H9 (cell line): ENCODE measurements around the gene SPECC1L. TPM values are rescaled to one million over a fixed set of nuclear protein-coding genes. Genes with fewer than 3 reads are reported as not detected.
A peak's percentile ranks its signal among the peaks of the same experiment; 100 is the strongest.

ENCODE experiments used
- DNase-seq: peaks from one replicate; pipeline ENCODE4 v3.0.0-alpha.2; 2017
- H2AFZ ChIP-seq: one replicate; pipeline ENCODE4 v1.6.1; 2013; ENCODE audit warnings: mild to moderate bottlenecking, low read length, control low read depth, moderate library complexity
- H2AK5ac ChIP-seq: 2 replicates; pipeline ENCODE4 v1.6.1; 2013; ENCODE audit warnings: low read length, control low read depth, mixed read lengths; ENCODE audit not compliant: insufficient read length
- H2BK120ac ChIP-seq: one replicate; pipeline ENCODE4 v1.6.1; 2013; ENCODE audit warnings: low read depth, mild to moderate bottlenecking, low read length, control low read depth, inconsistent platforms; ENCODE audit not compliant: poor library complexity, severe bottlenecking
- H2BK12ac ChIP-seq: 2 replicates; pipeline ENCODE4 v1.6.1; 2013; ENCODE audit warnings: low read length, control low read depth, mixed read lengths, low read depth; ENCODE audit not compliant: insufficient read length
- H2BK15ac ChIP-seq: 2 replicates; pipeline ENCODE4 v1.6.1; 2013; ENCODE audit warnings: low read depth, low read length, control low read depth
- H2BK20ac ChIP-seq: one replicate; pipeline ENCODE4 v1.6.1; 2013; ENCODE audit warnings: low read depth, mild to moderate bottlenecking, low read length, control low read depth, inconsistent platforms; ENCODE audit not compliant: poor library complexity, severe bottlenecking
- H2BK5ac ChIP-seq: 2 replicates; pipeline ENCODE4 v1.6.1; 2013; ENCODE audit warnings: low read length, control low read depth, mixed read lengths; ENCODE audit not compliant: insufficient read length
- H3K14ac ChIP-seq: 2 replicates; pipeline ENCODE4 v1.6.1; 2013; ENCODE audit warnings: low read length, control low read depth; ENCODE audit not compliant: insufficient read depth
- H3K18ac ChIP-seq: 2 replicates; pipeline ENCODE4 v1.6.1; 2013; ENCODE audit warnings: low read depth, mild to moderate bottlenecking, mixed read lengths, low read length, control low read depth; ENCODE audit not compliant: insufficient read length
- H3K23ac ChIP-seq: 2 replicates; pipeline ENCODE4 v1.6.1; 2013; ENCODE audit warnings: low read length, control low read depth, mixed read lengths, low read depth; ENCODE audit not compliant: insufficient read length
- H3K23me2 ChIP-seq: 2 replicates; pipeline ENCODE4 v1.6.1; 2013; ENCODE audit warnings: low read depth, mild to moderate bottlenecking, mixed read lengths, low read length, control low read depth; ENCODE audit not compliant: insufficient read length, poor library complexity, severe bottlenecking
- H3K27ac ChIP-seq: 2 replicates; pipeline ENCODE4 v1.5.1; 2013; ENCODE audit warnings: low read length, control low read depth, mixed read lengths, low read depth; ENCODE audit not compliant: insufficient read length
- H3K27me3 ChIP-seq: 2 replicates; pipeline ENCODE4 v1.6.1; 2013; ENCODE audit warnings: low read length, control low read depth, inconsistent platforms; ENCODE audit not compliant: insufficient read depth
- H3K4ac ChIP-seq: 2 replicates; pipeline ENCODE4 v1.6.1; 2013; ENCODE audit warnings: low read depth, mild to moderate bottlenecking, control low read depth, inconsistent platforms, low read length, moderate library complexity
- H3K4me1 ChIP-seq: 2 replicates; pipeline ENCODE4 v1.6.1; 2013; ENCODE audit warnings: low read length, control low read depth, inconsistent platforms; ENCODE audit not compliant: insufficient read depth
- H3K4me2 ChIP-seq: 2 replicates; pipeline ENCODE4 v1.6.1; 2013; ENCODE audit warnings: low read length, control low read depth, mixed read lengths; ENCODE audit not compliant: insufficient read length, insufficient read depth
- H3K56ac ChIP-seq: 2 replicates; pipeline ENCODE4 v1.6.1; 2013; ENCODE audit warnings: low read depth, mild to moderate bottlenecking, mixed read lengths, low read length, control low read depth; ENCODE audit not compliant: insufficient read length
- H3K79me1 ChIP-seq: 2 replicates; pipeline ENCODE4 v1.6.1; 2013; ENCODE audit warnings: low read depth, mild to moderate bottlenecking, moderate library complexity, low read length, control low read depth, inconsistent platforms; ENCODE audit not compliant: insufficient read depth, poor library complexity, severe bottlenecking
- H3K79me2 ChIP-seq: 2 replicates; pipeline ENCODE4 v1.6.1; 2013; ENCODE audit warnings: low read length, control low read depth, inconsistent platforms; ENCODE audit not compliant: insufficient read depth
- H3K9ac ChIP-seq: 2 replicates; pipeline ENCODE4 v1.6.1; 2013; ENCODE audit warnings: low read length, control low read depth, mixed read lengths; ENCODE audit not compliant: insufficient read length; ENCODE audit errors: extremely low read depth
- H3K9me3 ChIP-seq: one replicate; pipeline ENCODE4 v1.6.1; 2013; ENCODE audit warnings: low read depth, low read length, inconsistent platforms; ENCODE audit not compliant: control insufficient read depth
- H3T11ph ChIP-seq: one replicate; pipeline ENCODE4 v1.6.1; 2013; ENCODE audit warnings: mild to moderate bottlenecking, low read length, control low read depth, inconsistent platforms
- H4K20me1 ChIP-seq: one replicate; pipeline ENCODE4 v1.6.1; 2013; ENCODE audit not compliant: control insufficient read depth, insufficient read length, insufficient read depth
- H4K5ac ChIP-seq: 2 replicates; pipeline ENCODE4 v1.6.1; 2013; ENCODE audit warnings: low read depth, mild to moderate bottlenecking, mixed read lengths, low read length, control low read depth; ENCODE audit not compliant: insufficient read length
- H4K8ac ChIP-seq: replicated peaks from 2 replicates; pipeline ENCODE4 v1.6.1; 2013; ENCODE audit warnings: low read length, control low read depth, mixed read lengths, low read depth; ENCODE audit not compliant: insufficient read length
- H4K91ac ChIP-seq: 2 replicates; pipeline ENCODE4 v1.6.1; 2013; ENCODE audit warnings: low read depth, mild to moderate bottlenecking, moderate library complexity, mixed read lengths, low read length, control low read depth; ENCODE audit not compliant: insufficient read length
- H3K27ac Mint-ChIP-seq, 3 experiments: 2 replicates in 2 of 3; 3 replicates in 1 of 3; pipeline ENCODE4 v1.8.0; 2020 to 2021; ENCODE audit warnings: mixed read lengths in 3 of 3, mild to moderate bottlenecking in 1 of 3, moderate library complexity in 1 of 3
- H3K27me3 Mint-ChIP-seq: 2 replicates; pipeline ENCODE4 v1.8.0; 2021; ENCODE audit warnings: low read depth, mild to moderate bottlenecking, moderate library complexity, mixed read lengths
- H3K36me3 Mint-ChIP-seq, 3 experiments: 2 replicates in 2 of 3; 3 replicates in 1 of 3; pipeline ENCODE4 v1.8.0; 2020 to 2021; ENCODE audit warnings: low read depth in 3 of 3, mixed read lengths in 3 of 3; ENCODE audit not compliant: insufficient read depth in 1 of 3
- H3K4me1 Mint-ChIP-seq, 2 experiments: 2 replicates each; pipeline ENCODE4 v1.8.0; 2020; ENCODE audit warnings: mixed read lengths in 2 of 2
- H3K4me3 Mint-ChIP-seq, 2 experiments: 2 replicates in 1 of 2; 3 replicates in 1 of 2; pipeline ENCODE4 v1.8.0; 2020 to 2021; ENCODE audit warnings: mild to moderate bottlenecking in 2 of 2, mixed read lengths in 2 of 2, moderate library complexity in 1 of 2
- H3K9me3 Mint-ChIP-seq, 2 experiments: 2 replicates in 1 of 2; 3 replicates in 1 of 2; pipeline ENCODE4 v1.8.0; 2020; ENCODE audit warnings: mild to moderate bottlenecking in 2 of 2, mixed read lengths in 2 of 2, moderate library complexity in 1 of 2
- WGBS: extraction: QIAGEN DNeasy Blood & Tissue Kit; methylation state at CpG from one replicate; pipeline ENCODE4 v1.1.7; 2013; ENCODE audit warnings: missing lambda C conversion rate, low lambda C conversion rate, mixed read lengths; ENCODE audit not compliant: insufficient read length; ENCODE audit errors: extremely low coverage; 5-methylcytosine and 5-hydroxymethylcytosine counted together
- total RNA-seq: library from RNA; stranded (reverse); gene quantifications from 2 replicates; pipeline ENCODE4 v1.2.1, GENCODE V29; 2021
- TF ChIP-seq, protein P1 (sequence below): fragments of 200-600 bp; sonication (generic); conservative IDR thresholded peaks from 3 replicates; pipeline ENCODE4 v1.8.0; 2021; ENCODE audit warnings: antibody characterized with exemption, mild to moderate bottlenecking

Gene SPECC1L
- total RNA-seq, 1 experiment from 2014 or later = 57.1 TPM

- no CpG with 5 or more reads among the region's 2 CpGs for WGBS
- Histone ChIP-seq H3K4me2 (no peak overlapping the region), H2BK12ac (no peak overlapping the region), H3K23me2 (no peaks in the 10 kb centered on the region), H2BK15ac (no peak overlapping the region), H2AFZ (no peak overlapping the region), H3K79me1 (no peaks in the 10 kb centered on the region), H4K20me1 (no peaks in the 10 kb centered on the region), H3K27ac (no peak overlapping the region), H3T11ph (no peak overlapping the region), H3K23ac (no peak overlapping the region), H2BK20ac (no peak overlapping the region), H4K91ac (no peak overlapping the region), H3K14ac (no peak overlapping the region), H3K4ac (no peak overlapping the region), H2BK5ac (no peak overlapping the region), H3K18ac (no peak overlapping the region), H4K5ac (no peak overlapping the region), H4K8ac (no peak overlapping the region), H3K79me2 (peaks cover 2% of the 10 kb centered on the region), H2AK5ac (no peak overlapping the region), H3K27me3 (no peaks in the 10 kb centered on the region), H3K9ac (no peak overlapping the region), H3K56ac (no peak overlapping the region), H2BK120ac (no peak overlapping the region), H3K9me3 (no peaks in the 10 kb centered on the region), H3K4me1 (no peaks in the 10 kb centered on the region; the same call in 1 of the 2 replicates)
- Mint-ChIP-seq H3K27me3 (no peaks in the 10 kb centered on the region), H3K4me1 (peaks cover 6% of the 10 kb centered on the region in 2 experiments; a peak in 2 of 4 replicates), H3K36me3 (peaks cover 42 to 57% (median 45%) of the 10 kb centered on the region in 3 experiments), H3K9me3 (peaks cover 2 to 12% of the 10 kb centered on the region in 2 experiments; a peak in 3 of 5 replicates), H3K4me3 (no peak overlapping the region), H3K27ac (peak overlapping the region in 1 of 3 experiments; percentile 9; a peak in 1 of 7 replicates)
- TF ChIP-seq, protein P1, sequence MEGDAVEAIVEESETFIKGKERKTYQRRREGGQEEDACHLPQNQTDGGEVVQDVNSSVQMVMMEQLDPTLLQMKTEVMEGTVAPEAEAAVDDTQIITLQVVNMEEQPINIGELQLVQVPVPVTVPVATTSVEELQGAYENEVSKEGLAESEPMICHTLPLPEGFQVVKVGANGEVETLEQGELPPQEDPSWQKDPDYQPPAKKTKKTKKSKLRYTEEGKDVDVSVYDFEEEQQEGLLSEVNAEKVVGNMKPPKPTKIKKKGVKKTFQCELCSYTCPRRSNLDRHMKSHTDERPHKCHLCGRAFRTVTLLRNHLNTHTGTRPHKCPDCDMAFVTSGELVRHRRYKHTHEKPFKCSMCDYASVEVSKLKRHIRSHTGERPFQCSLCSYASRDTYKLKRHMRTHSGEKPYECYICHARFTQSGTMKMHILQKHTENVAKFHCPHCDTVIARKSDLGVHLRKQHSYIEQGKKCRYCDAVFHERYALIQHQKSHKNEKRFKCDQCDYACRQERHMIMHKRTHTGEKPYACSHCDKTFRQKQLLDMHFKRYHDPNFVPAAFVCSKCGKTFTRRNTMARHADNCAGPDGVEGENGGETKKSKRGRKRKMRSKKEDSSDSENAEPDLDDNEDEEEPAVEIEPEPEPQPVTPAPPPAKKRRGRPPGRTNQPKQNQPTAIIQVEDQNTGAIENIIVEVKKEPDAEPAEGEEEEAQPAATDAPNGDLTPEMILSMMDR = no peak
- DNase-seq = no peak
Observed at GRCh38 chr22:24310969-24311368, 40.3 kb downstream of the SPECC1L start.
